AG10803 (cell line): ENCODE results near the gene TBC1D21.

ENCODE experiments used
- DNase-seq: peaks from one replicate; pipeline ENCODE4 v3.0.0; 2010; ENCODE audit warnings: low read depth
- H3K4me3 ChIP-seq: 2 replicates; pipeline ENCODE4 v1.5.1; 2011; ENCODE audit warnings: mild to moderate bottlenecking, low read length, control low read depth
- TF ChIP-seq, protein P1 (sequence below): conservative IDR thresholded peaks from 2 replicates; pipeline ENCODE4 v1.5.1; 2011; ENCODE audit warnings: mild to moderate bottlenecking, low read length, control low read depth, inconsistent platforms

TBC1D21 gene

DNA sequence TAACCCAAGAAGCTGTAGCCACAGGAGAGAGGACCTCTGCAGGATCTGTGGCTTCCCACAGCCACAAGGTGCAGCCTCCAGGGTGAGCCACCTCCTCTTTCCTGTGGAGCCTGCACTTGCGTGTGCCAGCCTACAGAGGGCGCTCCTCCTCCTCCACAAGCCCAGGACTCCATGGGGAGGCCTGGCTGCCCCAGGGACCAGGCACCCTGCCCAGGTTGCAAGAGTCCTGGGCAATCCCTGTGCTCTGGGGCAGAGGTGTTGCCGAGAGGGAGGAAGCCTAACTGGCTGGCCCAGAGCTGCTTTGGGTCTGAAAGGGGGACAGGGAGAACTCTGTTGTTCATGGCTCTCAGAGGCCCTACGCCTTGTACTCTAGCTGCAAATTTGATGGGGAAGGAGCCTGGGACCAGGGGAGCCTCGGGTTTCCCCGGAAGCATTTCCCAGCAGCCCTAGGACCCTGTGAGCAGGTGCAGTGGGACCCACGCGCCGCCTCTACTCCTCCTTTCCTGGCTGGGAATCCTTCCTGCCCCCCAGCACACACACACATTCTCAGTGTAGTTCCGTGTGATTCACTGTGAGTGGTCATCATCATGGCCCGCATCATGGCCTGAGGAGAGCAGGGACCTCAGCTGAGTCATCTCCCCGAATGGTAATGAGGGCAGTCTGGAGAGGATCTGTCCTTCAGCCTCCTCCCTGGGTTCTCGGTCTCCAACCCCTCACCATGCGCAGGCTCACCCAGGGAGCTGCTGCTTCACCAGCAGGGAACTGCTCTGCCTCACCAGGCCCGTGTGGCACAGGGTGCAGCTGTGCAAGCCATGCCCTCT lies 24.3 kb downstream of the TBC1D21 start:
- H3K4me3 ChIP-seq: no peak overlapping the region
- DNase-seq: peak; percentile 83
- TF ChIP-seq, protein P1, sequence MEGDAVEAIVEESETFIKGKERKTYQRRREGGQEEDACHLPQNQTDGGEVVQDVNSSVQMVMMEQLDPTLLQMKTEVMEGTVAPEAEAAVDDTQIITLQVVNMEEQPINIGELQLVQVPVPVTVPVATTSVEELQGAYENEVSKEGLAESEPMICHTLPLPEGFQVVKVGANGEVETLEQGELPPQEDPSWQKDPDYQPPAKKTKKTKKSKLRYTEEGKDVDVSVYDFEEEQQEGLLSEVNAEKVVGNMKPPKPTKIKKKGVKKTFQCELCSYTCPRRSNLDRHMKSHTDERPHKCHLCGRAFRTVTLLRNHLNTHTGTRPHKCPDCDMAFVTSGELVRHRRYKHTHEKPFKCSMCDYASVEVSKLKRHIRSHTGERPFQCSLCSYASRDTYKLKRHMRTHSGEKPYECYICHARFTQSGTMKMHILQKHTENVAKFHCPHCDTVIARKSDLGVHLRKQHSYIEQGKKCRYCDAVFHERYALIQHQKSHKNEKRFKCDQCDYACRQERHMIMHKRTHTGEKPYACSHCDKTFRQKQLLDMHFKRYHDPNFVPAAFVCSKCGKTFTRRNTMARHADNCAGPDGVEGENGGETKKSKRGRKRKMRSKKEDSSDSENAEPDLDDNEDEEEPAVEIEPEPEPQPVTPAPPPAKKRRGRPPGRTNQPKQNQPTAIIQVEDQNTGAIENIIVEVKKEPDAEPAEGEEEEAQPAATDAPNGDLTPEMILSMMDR: peak; percentile 86

DNA sequence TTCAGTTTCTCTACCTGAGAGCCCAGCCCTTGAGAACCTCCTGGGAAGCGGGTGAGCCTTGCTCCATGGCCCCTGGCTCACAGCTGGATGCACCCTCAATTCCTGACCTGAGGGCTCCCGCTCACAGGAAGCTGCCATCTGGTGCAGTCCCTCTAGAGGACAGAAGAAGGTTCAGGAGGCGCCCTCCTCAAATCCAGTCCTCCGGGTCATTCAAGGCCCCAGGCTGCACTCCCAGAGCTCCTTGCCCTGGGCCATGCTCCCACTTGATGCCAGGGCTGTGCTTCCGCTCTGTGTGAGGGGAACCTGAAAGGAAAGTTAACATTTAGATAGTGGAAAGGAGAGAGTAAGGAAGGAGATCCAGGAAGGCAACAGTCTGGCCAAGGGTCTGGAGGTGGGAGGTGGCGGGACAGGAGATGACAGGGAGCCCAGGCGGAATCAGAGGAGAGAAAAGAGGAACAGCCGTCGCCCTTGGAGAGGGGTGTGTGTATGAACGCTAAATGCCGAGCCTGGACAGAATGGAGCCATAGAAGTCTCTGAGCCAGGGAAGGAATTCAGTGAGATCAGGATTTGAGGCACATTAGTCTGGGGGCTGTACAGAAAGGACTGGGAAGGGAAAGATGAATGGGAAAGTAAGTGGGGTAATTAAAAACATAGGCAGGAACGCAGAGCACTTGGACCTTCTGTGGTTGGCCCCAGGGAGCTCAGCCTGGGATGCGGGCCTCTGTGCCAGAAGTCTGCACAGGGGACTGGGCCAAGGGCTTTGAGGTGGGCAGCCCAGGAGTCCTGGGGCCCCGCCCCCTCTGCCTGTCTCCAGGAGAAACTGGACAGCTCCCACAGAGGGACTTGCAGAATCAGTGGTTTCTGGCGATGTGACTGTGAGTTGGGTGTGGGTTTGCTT lies 26.1 kb downstream of the TBC1D21 start:
- TF ChIP-seq, protein P1: no peak; the same call in 1 of the 2 replicates
- no peak overlapping the region for H3K4me3 ChIP-seq
- peak; percentile 63 for DNase-seq

DNA sequence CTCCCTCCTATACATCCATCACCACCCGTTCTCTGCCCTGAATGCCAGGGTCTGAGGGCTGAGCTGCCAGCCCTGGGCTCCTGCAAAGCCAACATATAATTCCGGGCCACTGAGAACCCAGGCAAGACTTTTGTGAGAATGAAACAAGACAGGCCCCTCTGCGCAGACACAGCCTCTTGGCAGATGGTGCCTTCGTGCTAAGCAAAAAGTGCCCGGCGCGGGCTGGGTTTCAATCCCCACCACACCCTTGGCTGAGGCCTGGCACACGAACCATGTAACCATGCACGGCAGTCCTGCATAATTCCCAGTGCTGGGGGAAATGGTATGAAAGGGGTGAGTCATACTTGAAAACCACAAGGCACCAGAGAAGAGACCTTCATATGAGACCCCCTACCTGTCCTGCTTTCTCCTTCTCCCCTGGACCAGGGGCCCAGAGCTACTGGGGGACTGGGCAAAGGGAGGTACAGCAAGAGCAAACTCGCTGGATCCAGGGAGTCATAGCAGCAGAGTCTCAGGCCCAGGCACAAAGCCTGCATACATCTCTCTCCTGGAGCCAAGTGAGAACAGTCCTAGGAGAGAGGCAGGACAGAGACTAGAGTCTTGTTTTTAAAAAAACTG lies 26.8 kb downstream of the TBC1D21 start:
- no peak overlapping the region for H3K4me3 ChIP-seq
- TF ChIP-seq, protein P1: no peak
- peak; percentile 80 for DNase-seq

DNA sequence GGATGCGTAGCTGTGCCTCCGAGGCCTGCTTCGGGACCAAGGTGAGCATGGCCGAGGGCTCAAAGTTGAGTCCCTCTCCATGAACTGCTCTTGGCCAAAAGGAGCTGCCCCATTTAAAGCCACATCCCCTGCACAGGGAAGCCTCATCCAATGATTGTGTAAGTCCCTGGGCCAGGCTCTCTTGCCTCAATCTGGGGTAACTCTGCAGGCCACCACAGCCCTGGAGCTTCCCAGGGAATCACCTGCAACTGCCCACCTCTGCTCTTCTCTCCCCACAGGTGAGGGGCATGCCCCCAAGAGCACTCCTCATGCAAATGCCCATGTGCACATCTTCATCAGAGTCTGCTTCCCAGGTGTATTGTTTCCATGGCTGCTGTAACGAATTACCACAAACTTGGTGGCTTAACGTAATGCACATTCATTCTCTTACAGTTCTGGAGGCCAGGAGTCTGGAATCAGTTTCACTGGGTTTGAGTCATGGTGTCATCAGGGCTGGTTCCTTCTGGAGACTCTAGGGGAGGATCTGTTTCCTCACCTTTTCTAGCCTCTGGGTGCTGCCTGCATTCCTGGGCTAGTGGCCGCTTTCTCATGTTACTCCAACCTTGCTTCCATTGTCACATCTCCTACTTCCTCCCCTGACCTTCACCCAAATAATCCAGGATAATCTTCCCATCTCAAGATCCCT lies 27.9 kb downstream of the TBC1D21 start:
- no peak overlapping the region for H3K4me3 ChIP-seq
- no peak for DNase-seq
- TF ChIP-seq, protein P1: no peak

DNA sequence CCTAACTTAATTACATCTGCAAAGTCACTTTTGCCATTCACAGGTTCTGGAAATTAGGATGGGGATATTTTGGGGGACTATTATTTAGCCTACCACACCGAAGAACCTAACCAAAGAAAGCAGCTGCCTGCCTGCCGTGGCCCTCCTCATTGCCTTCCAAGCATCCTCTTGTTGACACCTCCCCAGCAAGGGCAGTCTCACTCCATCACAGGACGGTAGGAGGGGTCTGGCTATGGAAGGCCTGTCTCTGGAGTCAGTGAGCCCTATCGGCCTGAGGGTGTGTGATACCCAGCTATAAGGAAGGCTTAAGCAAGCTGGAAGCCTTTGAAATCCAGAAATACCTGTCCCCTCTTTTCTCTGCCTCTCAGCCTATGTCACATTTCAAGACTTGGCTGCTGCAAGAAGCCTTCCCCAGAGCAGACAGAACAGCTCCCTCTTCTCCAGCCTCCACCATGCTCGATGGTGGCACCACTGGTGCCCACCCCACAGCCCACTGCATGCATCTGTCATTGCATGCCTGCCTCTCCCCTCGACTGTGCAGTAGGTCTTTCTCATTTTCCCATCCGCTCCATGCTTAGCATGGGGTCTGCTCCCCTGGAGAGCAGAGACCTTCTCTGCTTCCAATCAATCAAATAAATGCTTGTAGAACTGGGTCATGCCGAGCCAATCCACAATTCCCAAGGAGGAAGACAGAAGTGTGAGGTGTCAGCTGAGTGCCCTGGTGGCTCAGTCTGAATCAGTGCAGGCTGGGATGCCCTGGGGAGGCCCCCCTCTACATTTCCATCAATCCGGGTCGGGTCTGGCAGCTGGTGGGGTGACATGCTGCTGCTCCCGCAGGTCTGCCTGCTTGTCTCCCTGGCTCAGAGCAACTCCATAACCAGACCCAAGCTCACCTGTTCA lies 29.0 kb downstream of the TBC1D21 start:
- no peak overlapping the region for H3K4me3 ChIP-seq
- DNase-seq: no peak
- TF ChIP-seq, protein P1: no peak
